Measurements from ENCODE around the gene MORF4L2. TPM values are rescaled to one million over a fixed set of nuclear protein-coding genes. Genes with fewer than 3 reads are reported as not detected.
A peak's percentile ranks its signal among the peaks of the same experiment; 100 is the strongest.

Gene MORF4L2
- total and polyA plus RNA-seq, 2 donors, result 347 to 484 TPM

DNA sequence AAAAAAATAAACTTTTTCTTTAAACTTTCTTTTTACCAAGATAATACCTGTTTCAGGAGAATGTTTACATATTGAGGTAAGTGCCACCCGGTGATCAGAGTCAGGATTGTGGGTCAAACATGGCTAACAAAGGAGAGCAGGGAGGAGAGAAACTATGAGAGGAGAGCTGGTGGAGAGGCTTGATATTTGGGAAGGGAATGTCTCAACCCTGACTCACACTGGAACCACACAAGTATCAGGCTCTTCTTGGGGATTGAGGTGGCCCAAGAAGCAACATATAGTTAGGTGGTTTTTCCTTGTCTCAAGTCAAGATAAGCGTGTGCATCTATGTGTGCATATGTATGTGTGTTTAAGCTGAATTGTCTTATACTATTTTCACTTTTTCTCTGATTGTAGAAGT, 51.1 kb downstream of the MORF4L2 start:
- Histone ChIP-seq H3K4me1 (ENCODE audit: insufficient read depth) (no peaks in the 10 kb centered on the region), H3K27ac (ENCODE audit: low read depth) (no peak overlapping the region), H3K36me3 (ENCODE audit: insufficient read depth) (no peaks in the 10 kb centered on the region), H3K4me3 (ENCODE audit: low read depth, low read length) (no peak overlapping the region)
- 66% methylated on average over 2 of the region's 2 CpGs for WGBS
- DNase-seq (ENCODE audit: extremely low spot score), result no peak

DNA sequence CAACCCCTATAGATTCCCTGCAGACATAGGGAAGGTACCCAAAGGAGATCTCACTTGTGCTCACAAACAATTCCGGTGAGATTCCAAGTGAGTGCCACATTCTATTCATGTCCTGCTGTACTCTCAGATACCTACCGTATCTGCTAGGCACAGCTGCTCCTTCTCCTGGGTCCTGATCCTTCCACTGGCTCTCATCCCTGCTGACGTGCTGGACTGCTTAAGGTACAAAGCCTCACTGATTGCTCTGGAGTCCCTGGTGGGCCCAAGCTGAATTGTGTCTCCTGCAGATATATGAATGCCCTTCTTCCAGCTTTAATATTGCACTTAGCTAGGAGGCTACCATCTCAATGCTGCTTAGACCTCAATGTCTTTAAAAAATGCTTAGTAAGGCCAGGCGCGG, 55.4 kb downstream of the MORF4L2 start:
- Histone ChIP-seq H3K4me1 (ENCODE audit: insufficient read depth) (no peaks in the 10 kb centered on the region), H3K27ac (ENCODE audit: low read depth) (no peak overlapping the region), H3K4me3 (ENCODE audit: low read depth, low read length) (peak overlapping the region; percentile 18), H3K36me3 (ENCODE audit: insufficient read depth) (no peaks in the 10 kb centered on the region)
- 80% methylated on average over 5 of the region's 5 CpGs for WGBS
- no peak for DNase-seq (ENCODE audit: extremely low spot score)

GRCh38 chrX:103630171-103630511, 56.4 kb downstream of the MORF4L2 start:
- H3K4me1 ChIP-seq (ENCODE audit: insufficient read depth), result no peaks in the 10 kb centered on the region

GRCh38 chrX:103629318-103630170, 57.0 kb downstream of the MORF4L2 start:
- Histone ChIP-seq H3K36me3 (ENCODE audit: insufficient read depth) (no peaks in the 10 kb centered on the region), H3K4me1 (ENCODE audit: insufficient read depth) (no peaks in the 10 kb centered on the region), H3K4me3 (ENCODE audit: low read depth, low read length) (peak overlapping the region; percentile 56), H3K27ac (ENCODE audit: low read depth) (peak overlapping the region; percentile 89)
- under 1% methylated on average over 49 of the region's 49 CpGs for WGBS
- peak; percentile 36 for DNase-seq (ENCODE audit: extremely low spot score)

More at GRCh38 chrX:103630171-103630511, 56.4 kb downstream of the MORF4L2 start:
- DNase-seq (ENCODE audit: extremely low spot score), result peak; percentile 14
- Histone ChIP-seq H3K36me3 (ENCODE audit: insufficient read depth) (no peaks in the 10 kb centered on the region), H3K27ac (ENCODE audit: low read depth) (peak overlapping the region; percentile 89), H3K4me3 (ENCODE audit: low read depth, low read length) (peak overlapping the region; percentile 56)
- WGBS, result 10% methylated on average over 6 of the region's 6 CpGs

DNA sequence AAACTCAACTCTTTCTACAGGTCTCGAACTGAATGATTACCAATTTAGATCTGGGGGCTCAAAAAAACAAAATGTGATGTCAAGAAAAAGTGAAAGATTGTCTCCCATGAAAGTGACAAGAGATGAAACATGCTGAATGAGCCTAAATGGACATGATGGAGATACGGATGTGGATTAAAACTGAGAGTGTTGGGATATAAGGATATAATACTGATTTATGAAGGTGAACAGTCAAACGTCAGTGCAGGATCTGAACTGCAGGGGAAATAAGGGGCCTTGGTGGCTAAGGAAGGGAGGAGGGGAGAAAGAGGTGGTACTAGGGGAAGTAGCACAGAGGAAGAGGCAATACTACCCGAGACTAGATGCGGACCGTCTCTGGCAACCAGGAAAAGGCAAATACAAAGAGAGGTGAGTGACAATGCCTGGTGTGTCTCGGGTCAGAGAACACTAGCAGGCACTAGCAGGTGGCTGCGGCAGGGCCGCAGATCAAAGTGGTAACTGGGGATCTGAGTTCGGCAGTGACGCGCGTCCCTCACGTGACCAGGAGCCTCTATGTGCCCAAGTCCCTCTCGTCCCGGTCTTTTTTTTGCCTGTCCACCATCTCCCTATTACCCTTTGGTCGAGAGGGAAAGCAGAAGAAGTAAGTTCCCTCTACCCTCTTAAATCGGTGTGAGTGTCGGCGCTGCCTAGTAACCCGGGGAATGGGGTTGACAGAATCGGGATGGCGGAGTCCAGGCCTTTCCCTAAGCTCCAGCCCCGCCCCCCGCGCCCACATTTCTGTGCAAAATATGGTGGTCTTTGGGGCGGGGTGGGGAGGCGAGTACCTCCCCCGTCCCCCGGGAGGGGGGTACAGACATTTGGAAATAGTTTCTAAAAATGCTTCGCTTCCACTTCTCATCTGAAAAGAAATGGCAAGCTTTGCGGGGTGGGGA, 57.8 kb downstream of the MORF4L2 start, which contains the start of gene TCEAL1:
Gene TCEAL1, plus strand, starts transcription at position 590 of the 932 bp plus-strand sequence. CDS start 942 bp downstream, outside the sequence.
- Histone ChIP-seq H3K4me3 (ENCODE audit: low read depth, low read length) (peak within 1 kb of the TSS; percentile 56), H3K4me1 (ENCODE audit: insufficient read depth) (no peaks in the 10 kb centered on the region), H3K36me3 (ENCODE audit: insufficient read depth) (no peaks in the 10 kb centered on the region), H3K27ac (ENCODE audit: low read depth) (peak within 1 kb of the TSS; percentile 89)
- DNase-seq (ENCODE audit: extremely low spot score), result peak; percentile 36
- 2% methylated on average over 32 of the region's 32 CpGs for WGBS

DNA sequence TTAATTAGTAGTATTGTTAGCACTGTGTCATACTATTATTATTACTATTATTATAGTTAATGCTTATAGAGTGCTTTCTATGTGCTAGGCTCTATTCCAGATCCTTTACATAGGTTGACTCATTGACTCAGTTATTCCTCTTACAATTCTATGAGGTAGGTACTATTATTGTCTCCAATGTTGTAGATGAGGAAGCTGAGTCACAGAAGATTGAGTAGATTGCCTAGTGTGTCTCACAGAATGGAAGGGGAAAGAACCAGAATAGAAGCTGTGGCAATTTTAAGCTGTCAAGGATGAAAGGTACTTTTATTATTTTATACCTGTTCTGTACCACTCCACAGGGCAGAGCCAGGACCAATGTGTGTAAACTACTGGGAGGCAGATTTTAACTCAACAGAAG, 59.6 kb downstream of the MORF4L2 start:
- no peaks in the 10 kb centered on the region for H3K36me3 ChIP-seq (ENCODE audit: insufficient read depth)
- DNase-seq (ENCODE audit: extremely low spot score), result no peak
- no peaks in the 10 kb centered on the region for H3K4me1 ChIP-seq (ENCODE audit: insufficient read depth)
- H3K27ac ChIP-seq (ENCODE audit: low read depth), result no peak overlapping the region
- H3K4me3 ChIP-seq (ENCODE audit: low read depth, low read length), result no peak overlapping the region

Other genes with a start within 250 kb of the MORF4L2 start
- gene RAB40A, start 167.2 kb downstream of the MORF4L2 start, total RNA-seq, result 1.7 TPM
- gene RAB40A, start 167.2 kb downstream of the MORF4L2 start, polyA plus RNA-seq, result 1.4 TPM
- 42.0 TPM for gene TCEAL4, start 101.2 kb downstream of the MORF4L2 start, total RNA-seq
- gene TCEAL4, start 101.2 kb downstream of the MORF4L2 start, polyA plus RNA-seq, result 620 TPM
- 8.8 TPM for gene TCEAL3, start 78.7 kb downstream of the MORF4L2 start, total RNA-seq
- gene TCEAL3, start 78.7 kb downstream of the MORF4L2 start, polyA plus RNA-seq, result 153 TPM
- 48.1 TPM for gene TCEAL1, start 57.7 kb downstream of the MORF4L2 start, total RNA-seq
- gene TCEAL1, start 57.7 kb downstream of the MORF4L2 start, polyA plus RNA-seq, result 243 TPM
- not detected for gene TMEM31, start 24.2 kb upstream of the MORF4L2 start, total RNA-seq
- gene TMEM31, start 24.2 kb upstream of the MORF4L2 start, polyA plus RNA-seq, result not detected
- 68.2 TPM for gene PLP1, start 90.1 kb upstream of the MORF4L2 start, total RNA-seq
- 20.9 TPM for gene PLP1, start 90.1 kb upstream of the MORF4L2 start, polyA plus RNA-seq
- 33.6 TPM for gene RAB9B, start 145.6 kb upstream of the MORF4L2 start, total RNA-seq
- 16.2 TPM for gene RAB9B, start 145.6 kb upstream of the MORF4L2 start, polyA plus RNA-seq

Measured in urinary bladder (tissue), 4 donors.